SKM-1 (cell line): ENCODE data around the gene IFITM5.
"Not testable (repeated sequence)": the region's sequence is repeated elsewhere in the genome, so short reads cannot be mapped to it uniquely, and the experiment has no call there.

ENCODE experiments used
- DNase-seq: peaks from one replicate; lab custom pipeline; 2025; ENCODE audit not compliant: unreplicated experiment; lab: John Stamatoyannopoulos, UW

Gene IFITM5

DNA sequence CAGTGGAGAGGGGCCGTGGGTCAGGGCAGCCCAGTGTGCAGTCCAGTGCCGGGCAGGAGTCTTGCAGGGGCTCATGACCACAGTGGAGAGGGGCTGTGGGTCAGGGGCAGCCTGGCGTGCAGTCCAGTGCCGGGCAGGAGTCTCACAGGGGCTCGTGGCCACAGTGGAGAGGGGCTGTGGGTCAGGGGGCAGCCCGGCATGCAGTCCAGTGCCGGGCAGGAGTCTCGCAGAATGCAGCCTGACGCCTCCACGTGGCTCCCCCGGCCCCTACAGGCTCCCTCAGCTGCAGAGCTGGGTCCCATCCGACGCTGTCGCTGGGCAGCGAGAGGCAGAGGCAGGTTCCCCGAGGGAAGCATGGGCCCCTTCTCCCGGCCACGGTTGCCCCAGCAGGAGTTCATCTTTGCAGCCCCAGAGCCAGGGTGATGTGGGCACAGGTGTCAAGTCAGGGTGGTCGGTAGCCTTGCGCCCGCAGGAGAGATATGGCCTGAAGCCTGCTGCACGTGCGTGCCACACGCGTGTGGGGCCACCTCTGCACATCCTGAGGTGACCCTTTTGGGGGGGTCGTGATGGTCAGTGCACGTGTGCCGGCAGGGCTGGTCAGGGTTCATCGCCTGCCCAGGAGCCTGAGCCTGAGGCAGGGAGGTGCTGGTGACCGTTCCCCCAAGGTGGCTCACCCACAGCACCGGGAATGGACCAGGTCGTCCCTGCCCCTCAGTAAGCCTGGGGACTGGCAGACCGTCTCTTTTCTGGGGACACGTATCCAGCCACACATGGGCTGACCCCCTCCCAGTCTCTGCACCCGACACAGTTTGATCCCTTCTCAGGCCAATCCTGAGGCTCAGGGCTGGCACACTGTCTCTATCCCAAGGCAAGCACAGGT lies 2.9 kb downstream of the IFITM5 start:
- no peak for DNase-seq

DNA sequence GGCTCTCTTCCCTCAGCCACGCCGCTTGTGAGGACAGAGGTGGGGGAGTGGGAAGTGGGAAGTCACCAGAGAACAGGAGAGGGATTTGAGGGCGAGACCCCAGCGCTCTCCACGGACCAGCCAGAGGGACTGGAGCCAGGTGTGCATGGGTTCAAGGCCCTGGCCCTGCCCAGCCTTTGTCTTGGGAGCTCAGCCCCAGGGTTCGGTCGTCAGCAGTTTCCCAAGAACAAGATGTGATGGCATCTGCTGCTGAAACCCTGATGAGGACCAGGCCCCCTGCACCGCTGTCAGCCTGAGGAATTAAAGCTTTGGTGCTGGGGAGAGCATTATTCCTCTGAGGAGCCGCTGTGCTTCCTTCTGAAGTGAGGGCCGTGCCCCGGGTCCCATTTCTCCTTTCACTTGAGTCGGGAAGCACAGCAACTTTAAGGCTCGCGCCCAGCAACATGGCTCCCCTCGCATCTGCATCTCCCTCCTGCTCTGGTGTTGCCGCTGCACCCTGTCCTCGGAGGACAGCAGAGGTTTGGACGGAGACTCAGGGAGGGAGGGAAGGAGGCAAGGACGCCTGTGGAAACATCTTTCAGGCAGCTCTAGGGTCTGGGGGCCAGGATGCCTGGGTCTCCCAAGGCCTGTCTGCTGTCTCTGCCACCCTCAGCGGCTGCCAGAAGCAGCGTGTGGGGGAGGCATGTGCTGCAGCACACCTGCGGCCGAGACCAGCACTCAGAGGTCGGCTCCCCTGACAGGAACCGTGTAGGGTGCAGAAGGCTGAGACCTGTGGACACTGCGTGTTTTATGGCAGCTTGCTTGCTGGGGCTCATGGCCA lies 3.8 kb downstream of the IFITM5 start:
- no peak for DNase-seq

- no peak for DNase-seq
These were observed 4.5 kb downstream of the IFITM5 start for GRCh38 chr11:294780-295179.

- no peak for DNase-seq
These were observed 5.3 kb downstream of the IFITM5 start for GRCh38 chr11:293852-294661.

GRCh38 chr11:293271-293851 lies 6.0 kb downstream of the IFITM5 start:
- DNase-seq = no peak

DNA sequence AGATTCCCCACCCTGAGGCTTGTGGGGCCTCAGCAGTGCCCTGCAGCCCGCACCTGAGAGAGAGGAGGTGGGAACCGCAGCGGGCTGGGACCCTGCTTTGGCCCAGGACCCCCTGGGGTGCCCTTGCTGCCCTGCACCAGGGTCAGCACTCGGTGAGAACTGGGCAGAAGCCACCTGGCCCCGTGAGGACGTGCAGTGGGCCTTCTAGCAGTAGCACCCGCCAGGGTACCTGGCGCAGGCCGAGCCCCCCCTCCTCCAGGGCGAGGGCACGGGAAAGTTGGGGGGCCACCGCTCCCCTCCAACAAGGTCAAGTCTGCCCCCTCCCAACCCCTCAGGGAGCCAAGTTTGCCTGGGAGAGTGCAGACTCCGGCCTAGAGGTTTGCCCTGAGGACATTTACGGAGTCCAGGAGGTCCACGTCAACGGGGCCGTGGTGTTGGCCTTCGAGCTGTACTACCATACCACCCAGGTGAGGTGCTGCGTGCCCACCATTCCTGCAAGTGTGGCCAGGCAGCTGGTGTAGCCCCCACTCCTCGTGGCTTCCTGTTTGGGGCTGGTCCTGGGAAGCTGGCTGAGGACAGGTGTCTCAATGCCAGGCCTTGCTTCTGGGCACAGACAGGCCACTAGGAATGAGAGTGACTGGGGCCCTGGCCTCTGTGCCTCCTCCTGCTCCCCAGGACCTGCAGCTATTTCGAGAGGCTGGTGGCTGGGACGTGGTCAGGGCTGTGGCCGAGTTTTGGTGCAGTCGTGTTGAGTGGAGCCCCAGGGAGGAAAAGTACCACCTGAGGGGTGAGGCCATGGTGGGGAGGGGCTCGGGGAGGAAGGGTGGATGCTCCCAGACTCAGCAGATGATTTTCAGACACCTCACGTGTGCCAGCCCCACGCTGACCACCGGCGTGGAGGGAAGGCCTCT lies 6.9 kb downstream of the IFITM5 start:
- no peak for DNase-seq

GRCh38 chr11:291281-292210 lies 7.8 kb downstream of the IFITM5 start:
- DNase-seq = no peak

DNA sequence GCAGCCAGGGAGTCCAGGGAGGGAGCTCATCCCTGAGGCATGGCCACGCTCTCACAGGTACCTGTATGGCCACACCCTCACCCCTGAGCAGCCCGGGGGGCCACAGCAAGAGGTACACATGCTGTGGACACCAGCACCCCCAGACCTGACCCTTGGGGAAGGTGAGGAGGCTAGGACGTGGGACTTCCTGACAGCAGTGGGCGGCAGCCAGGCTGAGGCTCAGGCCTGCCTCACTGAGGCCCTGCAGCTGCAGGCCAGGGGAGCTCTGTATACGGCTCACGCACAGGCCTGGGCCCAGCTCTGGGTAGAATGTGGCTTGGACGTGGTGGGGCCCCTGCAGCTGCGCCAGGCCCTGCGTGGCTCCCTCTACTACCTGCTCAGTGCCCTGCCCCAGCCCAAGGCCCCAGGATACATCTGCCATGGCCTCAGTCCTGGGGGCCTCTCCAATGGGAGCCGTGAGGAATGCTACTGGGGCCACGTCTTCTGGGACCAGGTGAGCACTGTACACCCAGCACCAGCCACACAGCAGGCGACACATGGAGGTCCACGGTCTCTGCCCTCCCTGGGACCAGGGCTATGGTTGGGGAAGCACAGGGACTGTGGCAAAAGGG lies 8.6 kb downstream of the IFITM5 start:
- DNase-seq = no peak

GRCh38 chr11:289712-290620 lies 9.4 kb downstream of the IFITM5 start:
- no peak for DNase-seq

GRCh38 chr11:289398-289711 lies 10.0 kb downstream of the IFITM5 start:
- no peak for DNase-seq

GRCh38 chr11:288478-289397 lies 10.6 kb downstream of the IFITM5 start, which contains the start of gene PGGHG:
PGGHG (plus strand) TSS chr11:289126; CDS start chr11:289817, 691 bp downstream.
- DNase-seq = peak; percentile 14

GRCh38 chr11:287821-288477 lies 11.4 kb downstream of the IFITM5 start:
- no peak for DNase-seq

DNA sequence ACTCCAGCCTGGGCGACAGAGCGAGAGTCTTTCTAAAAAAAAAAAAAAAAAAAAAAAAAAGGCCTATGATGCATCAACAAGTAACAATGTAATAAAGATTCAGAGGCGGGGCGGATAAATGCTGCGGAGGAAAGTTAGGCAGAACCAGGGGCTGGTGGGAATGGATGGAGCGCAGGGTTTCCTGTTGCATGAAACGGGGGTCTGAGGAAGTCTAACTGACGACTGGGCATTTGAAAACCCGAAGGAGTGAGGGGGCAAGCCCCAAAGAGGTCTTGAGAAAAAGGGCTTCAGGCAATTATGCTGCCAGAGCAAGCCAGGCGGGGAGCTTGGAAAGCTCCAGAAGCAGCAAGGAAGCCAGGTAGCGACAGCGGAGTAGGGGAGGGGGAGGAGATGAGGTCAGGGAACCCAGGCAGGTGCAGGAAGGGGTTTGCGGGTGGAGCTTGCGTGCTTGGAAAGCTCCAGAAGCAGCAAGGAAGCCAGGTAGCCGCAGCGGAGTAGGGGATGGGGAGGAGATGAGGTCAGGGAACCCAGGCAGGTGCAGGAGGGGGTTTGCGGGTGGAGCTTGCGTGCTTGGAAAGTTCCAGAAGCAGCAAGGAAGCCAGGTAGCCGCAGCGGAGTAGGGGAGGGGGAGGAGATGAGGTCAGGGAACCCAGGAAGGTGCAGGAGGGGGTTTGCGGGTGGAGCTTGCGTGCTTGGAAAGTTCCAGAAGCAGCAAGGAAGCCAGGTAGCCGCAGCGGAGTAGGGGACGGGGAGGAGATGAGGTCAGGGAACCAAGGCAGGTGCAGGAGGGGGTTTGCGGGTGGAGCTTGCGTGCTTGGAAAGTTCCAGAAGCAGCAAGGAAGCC lies 12.1 kb downstream of the IFITM5 start:
- DNase-seq = not testable (repeated sequence)

- no peak for DNase-seq
These were observed 13.5 kb downstream of the IFITM5 start for GRCh38 chr11:285894-286220.
